ENCODE results near the gene ERCC6L2. TPM values are rescaled to one million over a fixed set of nuclear protein-coding genes. Genes with fewer than 3 reads are reported as not detected.

Gene ERCC6L2
- total and polyA plus RNA-seq, 2 experiments from 2014 or later, result 33.5 to 80.6 TPM

GRCh38 chr9:95841377-95841776 lies 34.1 kb upstream of the ERCC6L2 start:
- Histone ChIP-seq H3F3A (replicated peaks; ENCODE audit: low read depth) (no peaks in the 10 kb centered on the region), H3K9me2 (ENCODE audit: insufficient read depth) (no peaks in the 10 kb centered on the region), H4K20me1 (replicated peaks; ENCODE audit: insufficient read depth) (no peaks in the 10 kb centered on the region), H3K79me2 (replicated peaks; ENCODE audit: insufficient read depth) (no peaks in the 10 kb centered on the region), H2AFZ (no peak overlapping the region), H3K27ac (ENCODE audit: low read depth) (no peak overlapping the region), H3K4me3 (no peak overlapping the region), H3K27me3 (ENCODE audit: insufficient read depth) (no peaks in the 10 kb centered on the region), H3K4me1 (ENCODE audit: insufficient read depth) (peaks cover 5% of the 10 kb centered on the region), H3K4me2 (no peak overlapping the region), H3K36me3 (ENCODE audit: insufficient read depth) (no peaks in the 10 kb centered on the region)
- no peak for ATAC-seq
- Mint-ChIP-seq H3K27me3 (ENCODE audit: insufficient read depth, low read depth, poor library complexity) (no peaks in the 10 kb centered on the region), H3K27ac (no peak overlapping the region), H3K4me3 (no peak overlapping the region), H3K36me3 (ENCODE audit: low read depth) (no peaks in the 10 kb centered on the region), H3K4me1 (peaks cover 2% of the 10 kb centered on the region; the same call in 2 of the 3 replicates), H3K9me3 (no peaks in the 10 kb centered on the region)
- TF ChIP-seq POLR2AphosphoS5 (IDR thresholded peaks at IDR 0.05; ENCODE audit: low read depth), result no peak
- TF ChIP-seq ETS1 (IDR thresholded peaks at IDR 0.05), result no peak
- TF ChIP-seq ZNF331 (CRISPR knock-in tag; IDR thresholded peaks at IDR 0.05; ENCODE audit: low read depth), result no peak
- TF ChIP-seq CREB1 (CRISPR knock-in tag; IDR thresholded peaks at IDR 0.05; ENCODE audit: low read depth), result no peak
- no peak for TF ChIP-seq STAT1 (IDR thresholded peaks at IDR 0.05; ENCODE audit: unreplicated experiment)
- no peak for TF ChIP-seq CTCF (conservative IDR thresholded peaks at IDR 0.05; ENCODE audit: low read depth in 2 of 2)
- no peak for TF ChIP-seq ZNF462 (CRISPR knock-in tag; IDR thresholded peaks at IDR 0.05)
- TF ChIP-seq ZNF114 (CRISPR knock-in tag; IDR thresholded peaks at IDR 0.05), result no peak
- TF ChIP-seq JUNB (IDR thresholded peaks at IDR 0.05; ENCODE audit: unreplicated experiment), result no peak
- no peak for TF ChIP-seq EZH2 (IDR thresholded peaks at IDR 0.05; ENCODE audit: low read depth, unreplicated experiment)
- TF ChIP-seq EZH2phosphoT487 (IDR thresholded peaks at IDR 0.05; ENCODE audit: unreplicated experiment), result no peak
- TF ChIP-seq REST (IDR thresholded peaks at IDR 0.05; ENCODE audit: unreplicated experiment), result no peak
- no peak for TF ChIP-seq NANOG (IDR thresholded peaks at IDR 0.05; ENCODE audit: borderline replicate concordance)
- DNase-seq (ENCODE audit: low spot score), result no peak
